ENCODE results near the gene TSC2. TPM values are rescaled to one million over a fixed set of nuclear protein-coding genes. Genes with fewer than 3 reads are reported as not detected.

TSC2 gene
- total RNA-seq, 1 experiment from 2014 or later: 166 TPM

GRCh38 chr16:2093793-2094192, 46.0 kb downstream of the TSC2 start:
- Histone ChIP-seq H3K27ac (no peak overlapping the region), H3K36me3 (ENCODE audit: low read depth) (no peaks in the 10 kb centered on the region), H3K4me3 (no peak overlapping the region), H3F3A (ENCODE audit: insufficient read depth, low read depth) (peaks cover 8% of the 10 kb centered on the region; the same call in 1 of the 2 replicates), H4K20me1 (ENCODE audit: insufficient read depth) (no peaks in the 10 kb centered on the region), H3K4me1 (replicated peaks; ENCODE audit: insufficient read depth) (no peaks in the 10 kb centered on the region; the same call in 1 of the 2 replicates), H3K9me2 (ENCODE audit: insufficient read depth) (no peaks in the 10 kb centered on the region), H3K79me2 (ENCODE audit: low read depth) (no peaks in the 10 kb centered on the region), H3K9me3 (ENCODE audit: insufficient read depth, low read depth) (no peaks in the 10 kb centered on the region), H3K27me3 (ENCODE audit: insufficient read depth, low read depth) (no peaks in the 10 kb centered on the region), H2AFZ (no peak overlapping the region), H3K4me2 (no peak overlapping the region)
- POLR2A ChIA-PET (ENCODE audit: unreplicated experiment): no interaction called here
- BruUV-seq (replicated peaks): no TSS peak
- intact Hi-C loops (cut with micrococcal nuclease; ENCODE audit: unreplicated experiment): loop anchor here (5.0 kb wide), 2 partner anchors 54 to 129 kb away; partner anchors contain the start of genes E4F1 and RAB26
- TF ChIP-seq CTCF (conservative IDR thresholded peaks at IDR 0.05): no peak
- no peak for TF ChIP-seq EZH2 (IDR thresholded peaks at IDR 0.05; ENCODE audit: low read depth)
- CTCF ChIA-PET: no interaction called here
- DNase-seq: no peak

GRCh38 chr16:2095315-2095853, 47.6 kb downstream of the TSC2 start:
- CTCF ChIA-PET: interaction anchor here (0.5 kb wide), 1 partner anchor 156 kb away, joined by 3 read pairs; the partner anchor contains the start of gene ECI1
- no TSS peak for BruUV-seq (replicated peaks)
- H3K4me2 ChIP-seq: no peak overlapping the region
- POLR2A ChIA-PET (ENCODE audit: unreplicated experiment): no interaction called here
- H3K27ac ChIP-seq: no peak overlapping the region
- H3K9me3 ChIP-seq (ENCODE audit: insufficient read depth, low read depth): no peaks in the 10 kb centered on the region
- TF ChIP-seq CTCF (conservative IDR thresholded peaks at IDR 0.05) (no peak), EZH2 (IDR thresholded peaks at IDR 0.05; ENCODE audit: low read depth) (no peak)
- no peaks in the 10 kb centered on the region for H3K79me2 ChIP-seq (ENCODE audit: low read depth)
- intact Hi-C loops (cut with micrococcal nuclease; ENCODE audit: unreplicated experiment): no loop called here
- DNase-seq: no peak
- H4K20me1 ChIP-seq (ENCODE audit: insufficient read depth): no peaks in the 10 kb centered on the region
- no peaks in the 10 kb centered on the region for H3K36me3 ChIP-seq (ENCODE audit: low read depth)
- no peaks in the 10 kb centered on the region for H3K9me2 ChIP-seq (ENCODE audit: insufficient read depth)
- peaks cover 3% of the 10 kb centered on the region; the same call in 1 of the 2 replicates for H3F3A ChIP-seq (ENCODE audit: insufficient read depth, low read depth)
- H2AFZ ChIP-seq: no peak overlapping the region
- no peak overlapping the region for H3K4me3 ChIP-seq
- no peaks in the 10 kb centered on the region for H3K27me3 ChIP-seq (ENCODE audit: insufficient read depth, low read depth)
- no peaks in the 10 kb centered on the region; the same call in 1 of the 2 replicates for H3K4me1 ChIP-seq (replicated peaks; ENCODE audit: insufficient read depth)

DNA sequence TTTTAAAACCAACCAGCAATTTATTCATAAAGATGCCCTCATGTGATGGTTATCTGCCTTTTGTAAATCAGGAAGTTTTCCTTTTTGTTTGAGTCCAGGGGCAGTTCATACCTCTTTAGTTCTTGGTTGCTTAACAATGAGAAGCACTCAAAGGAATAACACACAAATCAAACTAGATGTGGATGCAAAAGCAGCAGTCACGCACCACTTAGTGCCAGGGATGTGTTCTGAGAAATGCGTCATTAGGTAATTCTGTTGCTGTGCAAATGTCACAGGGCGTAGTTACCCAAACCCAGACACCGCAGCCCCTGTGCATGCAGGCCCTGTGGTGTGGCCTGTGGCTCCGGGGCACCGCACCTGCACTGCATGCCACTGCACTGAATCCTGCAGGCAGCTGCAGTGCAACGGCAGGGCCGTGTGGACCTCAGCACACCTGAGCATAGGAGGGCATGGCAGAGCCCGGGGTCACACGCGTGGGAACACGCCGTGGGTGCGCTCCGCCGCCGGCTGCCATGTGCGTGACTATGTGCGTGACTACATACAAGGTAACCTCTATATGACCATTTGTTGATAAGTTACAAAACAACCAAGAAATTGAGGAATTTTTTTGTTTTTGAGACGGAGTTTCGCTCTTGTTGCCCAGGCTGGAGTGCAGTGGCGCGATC, 48.3 kb downstream of the TSC2 start:
- CTCF ChIA-PET: interaction anchor here (0.5 kb wide), 1 partner anchor 155 kb away, joined by 3 read pairs; the partner anchor contains the start of gene ECI1
- no peak overlapping the region for H3K4me2 ChIP-seq

More for the DNA sequence above, 48.3 kb downstream of the TSC2 start:
- no peaks in the 10 kb centered on the region for H3K9me3 ChIP-seq (ENCODE audit: insufficient read depth, low read depth)
- H3K9me2 ChIP-seq (ENCODE audit: insufficient read depth): no peaks in the 10 kb centered on the region
- intact Hi-C loops (cut with micrococcal nuclease; ENCODE audit: unreplicated experiment): no loop called here
- no peaks in the 10 kb centered on the region for H4K20me1 ChIP-seq (ENCODE audit: insufficient read depth)
- H3F3A ChIP-seq (ENCODE audit: insufficient read depth, low read depth): peaks cover 3% of the 10 kb centered on the region; the same call in 1 of the 2 replicates
- BruUV-seq (replicated peaks): no TSS peak
- H3K36me3 ChIP-seq (ENCODE audit: low read depth): no peaks in the 10 kb centered on the region
- H3K4me1 ChIP-seq (replicated peaks; ENCODE audit: insufficient read depth): no peaks in the 10 kb centered on the region; the same call in 1 of the 2 replicates
- H3K4me3 ChIP-seq: no peak overlapping the region
- TF ChIP-seq EZH2 (IDR thresholded peaks at IDR 0.05; ENCODE audit: low read depth): no peak
- TF ChIP-seq CTCF (conservative IDR thresholded peaks at IDR 0.05): no peak
- POLR2A ChIA-PET (ENCODE audit: unreplicated experiment): no interaction called here
- no peaks in the 10 kb centered on the region for H3K27me3 ChIP-seq (ENCODE audit: insufficient read depth, low read depth)
- H3K27ac ChIP-seq: no peak overlapping the region
- H3K79me2 ChIP-seq (ENCODE audit: low read depth): no peaks in the 10 kb centered on the region
- no peak overlapping the region for H2AFZ ChIP-seq
- no peak for DNase-seq
